Measurements from ENCODE around the gene OR5T2. TPM values are rescaled to one million over a fixed set of nuclear protein-coding genes. Genes with fewer than 3 reads are reported as not detected.

Gene OR5T2
- total and polyA plus RNA-seq, 2 experiments from 2014 or later = not detected

DNA sequence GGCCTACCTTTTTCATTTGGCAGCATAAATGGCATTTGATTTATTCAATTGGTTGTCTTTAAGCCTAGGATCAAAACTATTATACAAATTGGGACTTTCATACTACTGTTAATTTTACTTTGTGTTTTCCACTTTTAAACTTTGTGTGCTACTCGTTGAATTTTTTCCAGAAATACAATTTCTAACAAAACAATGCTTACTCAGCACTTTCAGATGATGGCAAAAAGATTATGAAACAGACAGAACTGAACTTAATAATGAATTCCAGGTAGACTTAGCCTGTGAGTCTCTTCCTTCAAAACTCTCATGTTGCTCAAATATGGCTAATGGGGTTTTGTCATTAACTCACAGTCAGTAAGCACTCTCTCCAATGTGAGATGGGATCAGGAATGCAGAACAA is 26.3 kb downstream of the OR5T2 start:
- Histone ChIP-seq H3K27me3 (no peaks in the 10 kb centered on the region), H3K4me1 (ENCODE audit: low read depth) (no peaks in the 10 kb centered on the region), H3K36me3 (no peaks in the 10 kb centered on the region), H3K9me3 (ENCODE audit: low read depth) (no peaks in the 10 kb centered on the region), H3K4me3 (no peak overlapping the region), H3K27ac (no peak overlapping the region)
- no peak for DNase-seq (ENCODE audit: low read depth in 1 of 2, low spot score in 1 of 2)
- TF ChIP-seq, protein P1, sequence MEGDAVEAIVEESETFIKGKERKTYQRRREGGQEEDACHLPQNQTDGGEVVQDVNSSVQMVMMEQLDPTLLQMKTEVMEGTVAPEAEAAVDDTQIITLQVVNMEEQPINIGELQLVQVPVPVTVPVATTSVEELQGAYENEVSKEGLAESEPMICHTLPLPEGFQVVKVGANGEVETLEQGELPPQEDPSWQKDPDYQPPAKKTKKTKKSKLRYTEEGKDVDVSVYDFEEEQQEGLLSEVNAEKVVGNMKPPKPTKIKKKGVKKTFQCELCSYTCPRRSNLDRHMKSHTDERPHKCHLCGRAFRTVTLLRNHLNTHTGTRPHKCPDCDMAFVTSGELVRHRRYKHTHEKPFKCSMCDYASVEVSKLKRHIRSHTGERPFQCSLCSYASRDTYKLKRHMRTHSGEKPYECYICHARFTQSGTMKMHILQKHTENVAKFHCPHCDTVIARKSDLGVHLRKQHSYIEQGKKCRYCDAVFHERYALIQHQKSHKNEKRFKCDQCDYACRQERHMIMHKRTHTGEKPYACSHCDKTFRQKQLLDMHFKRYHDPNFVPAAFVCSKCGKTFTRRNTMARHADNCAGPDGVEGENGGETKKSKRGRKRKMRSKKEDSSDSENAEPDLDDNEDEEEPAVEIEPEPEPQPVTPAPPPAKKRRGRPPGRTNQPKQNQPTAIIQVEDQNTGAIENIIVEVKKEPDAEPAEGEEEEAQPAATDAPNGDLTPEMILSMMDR (IDR thresholded peaks at IDR 0.05; ENCODE audit: low read depth, low read length) = no peak

DNA sequence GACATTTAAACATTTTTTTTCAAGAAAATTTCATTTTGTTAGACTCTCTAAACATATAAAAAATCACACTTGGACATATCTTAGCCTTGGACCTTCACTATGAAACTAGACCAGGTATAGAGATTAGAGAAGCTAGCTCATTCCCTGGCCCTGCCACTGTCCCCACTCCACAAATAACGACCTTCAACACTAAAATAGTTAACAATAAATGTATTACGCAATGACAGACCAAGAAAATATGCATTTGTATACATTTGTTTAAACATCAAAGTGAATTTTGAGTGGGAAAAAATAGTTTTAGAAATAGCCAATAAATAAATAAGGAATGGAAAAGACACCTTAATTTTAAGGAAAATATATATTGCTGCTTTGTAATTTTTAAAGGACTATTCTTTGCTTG is 36.7 kb downstream of the OR5T2 start:
- Histone ChIP-seq H3K27ac (no peak overlapping the region), H3K27me3 (no peaks in the 10 kb centered on the region), H3K9me3 (ENCODE audit: low read depth) (no peaks in the 10 kb centered on the region), H3K4me3 (no peak overlapping the region), H3K36me3 (no peaks in the 10 kb centered on the region), H3K4me1 (ENCODE audit: low read depth) (no peaks in the 10 kb centered on the region)
- no peak for DNase-seq (ENCODE audit: low read depth in 1 of 2, low spot score in 1 of 2)
- TF ChIP-seq, protein P1 (IDR thresholded peaks at IDR 0.05; ENCODE audit: low read depth, low read length) = no peak

DNA sequence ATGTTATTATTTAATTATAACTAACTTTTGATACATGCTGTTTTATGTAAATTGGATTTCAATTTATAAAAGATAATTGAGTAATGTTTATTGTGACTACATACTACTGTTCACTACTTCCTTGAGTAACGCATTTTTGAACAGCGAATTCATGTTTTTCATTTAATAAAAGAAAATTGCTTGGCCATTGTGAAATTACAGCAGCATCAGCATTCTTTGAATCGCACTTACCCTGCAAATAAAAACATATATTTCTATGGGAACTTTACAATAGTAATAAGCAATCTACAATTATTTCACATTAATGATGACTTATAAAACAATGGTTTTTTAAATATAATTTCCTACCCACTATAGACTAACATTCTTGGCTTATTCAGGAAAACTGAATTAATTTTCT is 37.4 kb downstream of the OR5T2 start:
- H3K27me3 ChIP-seq = no peaks in the 10 kb centered on the region
- TF ChIP-seq, protein P1 (IDR thresholded peaks at IDR 0.05; ENCODE audit: low read depth, low read length) = no peak
- H3K27ac ChIP-seq = no peak overlapping the region
- H3K4me3 ChIP-seq = no peak overlapping the region
- no peak for DNase-seq (ENCODE audit: low read depth in 1 of 2, low spot score in 1 of 2)
- no peaks in the 10 kb centered on the region for H3K4me1 ChIP-seq (ENCODE audit: low read depth)
- H3K9me3 ChIP-seq (ENCODE audit: low read depth) = no peaks in the 10 kb centered on the region
- no peaks in the 10 kb centered on the region for H3K36me3 ChIP-seq

DNA sequence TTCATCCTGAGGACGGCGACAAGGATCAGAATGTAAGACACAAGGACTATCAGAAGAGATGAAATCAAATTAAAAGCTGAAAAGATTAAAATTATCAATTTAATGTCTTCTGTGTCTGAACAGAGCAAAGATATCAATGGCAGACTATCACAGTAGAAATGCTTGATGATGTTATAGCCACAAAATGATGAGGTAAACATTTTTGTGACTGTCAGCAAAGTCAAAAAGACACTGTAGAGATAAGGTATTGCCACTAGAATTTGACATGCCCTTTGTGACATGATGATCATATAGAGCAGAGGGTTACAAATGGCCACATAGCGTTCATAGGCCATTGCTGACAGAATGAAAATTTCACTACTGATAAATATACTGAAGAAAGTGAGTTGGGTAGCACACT is 45.5 kb downstream of the OR5T2 start:
- no peak for DNase-seq (ENCODE audit: low read depth in 1 of 2, low spot score in 1 of 2)
- Histone ChIP-seq H3K4me1 (ENCODE audit: low read depth) (no peaks in the 10 kb centered on the region), H3K4me3 (no peak overlapping the region), H3K9me3 (ENCODE audit: low read depth) (no peaks in the 10 kb centered on the region), H3K36me3 (no peaks in the 10 kb centered on the region), H3K27ac (no peak overlapping the region), H3K27me3 (no peaks in the 10 kb centered on the region)
- TF ChIP-seq, protein P1 (IDR thresholded peaks at IDR 0.05; ENCODE audit: low read depth, low read length) = no peak

DNA sequence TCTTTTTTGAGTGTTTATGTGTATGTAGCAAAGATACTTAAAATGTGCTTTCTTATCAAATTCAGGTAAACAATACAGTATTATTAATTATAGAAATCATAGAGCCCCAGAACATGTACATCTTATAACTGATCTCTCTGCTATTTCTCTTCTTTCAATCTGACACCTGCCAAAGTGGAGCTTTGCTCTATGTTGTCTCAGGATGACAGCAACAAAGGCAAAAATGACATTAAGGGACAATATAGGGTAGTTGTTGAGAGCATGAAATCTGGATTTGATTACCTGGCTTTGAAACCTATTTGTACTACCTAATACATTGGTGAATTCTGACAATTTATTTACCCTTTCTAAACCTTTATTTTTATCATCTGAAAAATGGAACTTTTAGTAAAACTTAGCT is 50.6 kb downstream of the OR5T2 start:
- TF ChIP-seq, protein P1 (IDR thresholded peaks at IDR 0.05; ENCODE audit: low read depth, low read length) = no peak
- H3K27me3 ChIP-seq = no peaks in the 10 kb centered on the region
- H3K36me3 ChIP-seq = no peaks in the 10 kb centered on the region
- H3K4me1 ChIP-seq (ENCODE audit: low read depth) = no peaks in the 10 kb centered on the region
- no peak overlapping the region for H3K27ac ChIP-seq
- no peak for DNase-seq (ENCODE audit: low read depth in 1 of 2, low spot score in 1 of 2)
- no peak overlapping the region for H3K4me3 ChIP-seq
- no peaks in the 10 kb centered on the region for H3K9me3 ChIP-seq (ENCODE audit: low read depth)

Other genes with a start within 250 kb of the OR5T2 start
- not detected in 2 replicates for gene OR5F1, start 239.6 kb downstream of the OR5T2 start, total RNA-seq
- not detected in 2 replicates for gene OR5F1, start 239.6 kb downstream of the OR5T2 start, polyA plus RNA-seq
- not detected in 2 replicates for gene OR5AS1, start 206.6 kb downstream of the OR5T2 start, total RNA-seq
- not detected in 2 replicates for gene OR5AS1, start 206.6 kb downstream of the OR5T2 start, polyA plus RNA-seq
- gene OR8I2, start 140.9 kb downstream of the OR5T2 start, total RNA-seq = not detected in 2 replicates
- not detected in 2 replicates for gene OR8I2, start 140.9 kb downstream of the OR5T2 start, polyA plus RNA-seq
- not detected in 2 replicates for gene OR8H2, start 130.6 kb downstream of the OR5T2 start, total RNA-seq
- not detected in 2 replicates for gene OR8H2, start 130.6 kb downstream of the OR5T2 start, polyA plus RNA-seq
- not detected in 2 replicates for gene OR8H3, start 111.9 kb downstream of the OR5T2 start, total RNA-seq
- gene OR8H3, start 111.9 kb downstream of the OR5T2 start, polyA plus RNA-seq = not detected in 2 replicates
- not detected in 2 replicates for gene OR8J3, start 94.1 kb downstream of the OR5T2 start, total RNA-seq
- not detected in 2 replicates for gene OR8J3, start 94.1 kb downstream of the OR5T2 start, polyA plus RNA-seq
- not detected in 2 replicates for gene OR8K5, start 73.9 kb downstream of the OR5T2 start, total RNA-seq
- not detected in 2 replicates for gene OR8K5, start 73.9 kb downstream of the OR5T2 start, polyA plus RNA-seq
- not detected in 2 replicates for gene OR5J2, start 57.6 kb downstream of the OR5T2 start, total RNA-seq
- not detected in 2 replicates for gene OR5J2, start 57.6 kb downstream of the OR5T2 start, polyA plus RNA-seq
- not detected in 2 replicates for gene OR5T3, start 18.0 kb upstream of the OR5T2 start, total RNA-seq
- not detected in 2 replicates for gene OR5T3, start 18.0 kb upstream of the OR5T2 start, polyA plus RNA-seq
- not detected in 2 replicates for gene OR5T1, start 39.9 kb upstream of the OR5T2 start, total RNA-seq
- not detected in 2 replicates for gene OR5T1, start 39.9 kb upstream of the OR5T2 start, polyA plus RNA-seq
- gene OR8H1, start 58.0 kb upstream of the OR5T2 start, total RNA-seq = not detected in 2 replicates
- gene OR8H1, start 58.0 kb upstream of the OR5T2 start, polyA plus RNA-seq = not detected in 2 replicates
- gene OR8K3, start 80.9 kb upstream of the OR5T2 start, total RNA-seq = not detected in 2 replicates
- gene OR8K3, start 80.9 kb upstream of the OR5T2 start, polyA plus RNA-seq = not detected in 2 replicates
- not detected in 2 replicates for gene OR8K1, start 111.8 kb upstream of the OR5T2 start, total RNA-seq
- gene OR8K1, start 111.8 kb upstream of the OR5T2 start, polyA plus RNA-seq = not detected in 2 replicates
- not detected in 2 replicates for gene OR8J1, start 120.0 kb upstream of the OR5T2 start, total RNA-seq
- gene OR8J1, start 120.0 kb upstream of the OR5T2 start, polyA plus RNA-seq = not detected in 2 replicates
- gene OR8U1, start 141.4 kb upstream of the OR5T2 start, total RNA-seq = not detected in 2 replicates
- gene OR8U1, start 141.4 kb upstream of the OR5T2 start, polyA plus RNA-seq = not detected in 2 replicates
- gene OR5AL1, start 178.4 kb upstream of the OR5T2 start, total RNA-seq = not detected in 2 replicates
- not detected in 2 replicates for gene OR5AL1, start 178.4 kb upstream of the OR5T2 start, polyA plus RNA-seq
- gene OR5M3, start 239.1 kb upstream of the OR5T2 start, total RNA-seq = not detected in 2 replicates
- not detected in 2 replicates for gene OR5M3, start 239.1 kb upstream of the OR5T2 start, polyA plus RNA-seq